GM19025 (cell line): Measurements from ENCODE around the gene CNKSR3.
"Not testable (repeated sequence)": the region's sequence is repeated elsewhere in the genome, so short reads cannot be mapped to it uniquely, and the experiment has no call there.

Experiments used
- ATAC-seq: cut with Tn5 transposase; IDR thresholded peaks from one replicate; pipeline ENCODE4 v1.9.1; 2021; ENCODE audit warnings: mild to moderate bottlenecking, low read depth, moderate library complexity; ENCODE audit not compliant: unreplicated experiment

The CNKSR3 gene

GRCh38 chr6:154529957-154530356 lies 19.5 kb upstream of the CNKSR3 start:
- no peak for ATAC-seq

GRCh38 chr6:154528310-154528915 lies 17.9 kb upstream of the CNKSR3 start:
- no peak for ATAC-seq

- ATAC-seq = no peak
These were observed 16.5 kb upstream of the CNKSR3 start for GRCh38 chr6:154526996-154527395.

GRCh38 chr6:154522576-154522975 lies 12.1 kb upstream of the CNKSR3 start:
- no peak for ATAC-seq

- ATAC-seq = no peak
These were observed 10.9 kb upstream of the CNKSR3 start for GRCh38 chr6:154521412-154521811.

- no peak for ATAC-seq
These were observed 9.8 kb upstream of the CNKSR3 start for GRCh38 chr6:154520280-154520679.

GRCh38 chr6:154518396-154518795 lies 7.9 kb upstream of the CNKSR3 start:
- ATAC-seq = no peak

GRCh38 chr6:154516276-154516675 lies 5.8 kb upstream of the CNKSR3 start:
- no peak for ATAC-seq

- ATAC-seq = no peak
These were observed 5.3 kb upstream of the CNKSR3 start for GRCh38 chr6:154515826-154516225.

GRCh38 chr6:154515076-154515475 lies 4.6 kb upstream of the CNKSR3 start:
- not testable (repeated sequence) for ATAC-seq

GRCh38 chr6:154514481-154514880 lies 4.0 kb upstream of the CNKSR3 start:
- ATAC-seq = no peak

GRCh38 chr6:154513601-154514320 lies 3.3 kb upstream of the CNKSR3 start:
- ATAC-seq = no peak

GRCh38 chr6:154512201-154512600 lies 1.7 kb upstream of the CNKSR3 start:
- ATAC-seq = no peak

- ATAC-seq = no peak
These were observed 1.3 kb upstream of the CNKSR3 start for GRCh38 chr6:154511791-154512190.

GRCh38 chr6:154509421-154510143 lies 903 bp downstream of the CNKSR3 start:
- peak; percentile 23 for ATAC-seq

GRCh38 chr6:154508573-154509375 lies 1.7 kb downstream of the CNKSR3 start:
- no peak for ATAC-seq

GRCh38 chr6:154506991-154507898 lies 3.2 kb downstream of the CNKSR3 start:
- no peak for ATAC-seq

GRCh38 chr6:154506582-154506981 lies 3.9 kb downstream of the CNKSR3 start:
- no peak for ATAC-seq

- ATAC-seq = no peak
These were observed 4.4 kb downstream of the CNKSR3 start for GRCh38 chr6:154506108-154506507.
